ENCODE measurements around the gene TTLL4. TPM values are rescaled to one million over a fixed set of nuclear protein-coding genes. Genes with fewer than 3 reads are reported as not detected.

Gene TTLL4
- polyA plus RNA-seq, 1 experiment: 16.3 TPM

GRCh38 chr2:218718058-218718457 lies 7.4 kb downstream of the TTLL4 start:
- H3K9me3 ChIP-seq (ENCODE audit: control insufficient read depth, insufficient read depth, low read length): no peaks in the 10 kb centered on the region
- POLR2A ChIA-PET: no interaction called here
- CTCF ChIA-PET: interaction anchor here (1.4 kb wide), 1 partner anchor 130 kb away, joined by 7 read pairs; no protein-coding TSS in a partner anchor

GRCh38 chr2:218719457-218719856 lies 8.8 kb downstream of the TTLL4 start:
- ChIA-PET POLR2A (no interaction called here), CTCF (interaction anchor here (0.6 to 1.5 kb wide), 3 partner anchors 9 to 128 kb away, joined by 3 to 4 read pairs (median 3); no protein-coding TSS in a partner anchor)
- Histone ChIP-seq H3K9me3 (ENCODE audit: control insufficient read depth, insufficient read depth, low read length) (no peaks in the 10 kb centered on the region), H3K4me3 (ENCODE audit: low read depth, low read length) (no peak overlapping the region), H3K27me3 (ENCODE audit: control insufficient read depth, insufficient read depth, low read length) (no peaks in the 10 kb centered on the region), H3K27ac (ENCODE audit: low read depth, low read length) (no peak overlapping the region)
- no peak for TF ChIP-seq CTCF (IDR thresholded peaks at IDR 0.05; ENCODE audit: low read depth, low read length)
- no peak for DNase-seq (ENCODE audit: low read depth, low spot score)

More at GRCh38 chr2:218718058-218718457, 7.4 kb downstream of the TTLL4 start:
- DNase-seq (ENCODE audit: low read depth, low spot score): no peak
- H3K27me3 ChIP-seq (ENCODE audit: control insufficient read depth, insufficient read depth, low read length): no peaks in the 10 kb centered on the region
- no peak overlapping the region for H3K27ac ChIP-seq (ENCODE audit: low read depth, low read length)
- no peak overlapping the region for H3K4me3 ChIP-seq (ENCODE audit: low read depth, low read length)
- TF ChIP-seq CTCF (IDR thresholded peaks at IDR 0.05; ENCODE audit: low read depth, low read length): no peak

- no peaks in the 10 kb centered on the region for H3K9me3 ChIP-seq (ENCODE audit: control insufficient read depth, insufficient read depth, low read length)
- DNase-seq (ENCODE audit: low read depth, low spot score): no peak
- TF ChIP-seq CTCF (IDR thresholded peaks at IDR 0.05; ENCODE audit: low read depth, low read length): no peak
- POLR2A ChIA-PET: no interaction called here
- CTCF ChIA-PET: interaction anchor here (0.9 to 2.8 kb wide), 3 partner anchors 10 to 127 kb away, joined by 3 to 16 read pairs (median 4); no protein-coding TSS in a partner anchor
- no peaks in the 10 kb centered on the region for H3K27me3 ChIP-seq (ENCODE audit: control insufficient read depth, insufficient read depth, low read length)
- H3K4me3 ChIP-seq (ENCODE audit: low read depth, low read length): no peak overlapping the region
- no peak overlapping the region for H3K27ac ChIP-seq (ENCODE audit: low read depth, low read length)
Observed at GRCh38 chr2:218720048-218721041, 9.7 kb downstream of the TTLL4 start.

GRCh38 chr2:218721488-218721887 lies 10.9 kb downstream of the TTLL4 start:
- POLR2A ChIA-PET: no interaction called here
- peaks cover 6% of the 10 kb centered on the region for H3K9me3 ChIP-seq (ENCODE audit: control insufficient read depth, insufficient read depth, low read length)
- no peak for TF ChIP-seq CTCF (IDR thresholded peaks at IDR 0.05; ENCODE audit: low read depth, low read length)
- H3K27me3 ChIP-seq (ENCODE audit: control insufficient read depth, insufficient read depth, low read length): no peaks in the 10 kb centered on the region
- H3K4me3 ChIP-seq (ENCODE audit: low read depth, low read length): no peak overlapping the region
- no peak for DNase-seq (ENCODE audit: low read depth, low spot score)
- CTCF ChIA-PET: interaction anchor here (2.2 to 2.8 kb wide), 2 partner anchors 11 to 126 kb away, joined by 11 to 16 read pairs; no protein-coding TSS in a partner anchor
- H3K27ac ChIP-seq (ENCODE audit: low read depth, low read length): no peak overlapping the region

- Histone ChIP-seq H3K4me3 (ENCODE audit: low read depth, low read length) (no peak overlapping the region), H3K9me3 (ENCODE audit: control insufficient read depth, insufficient read depth, low read length) (peaks cover 11% of the 10 kb centered on the region), H3K27ac (ENCODE audit: low read depth, low read length) (no peak overlapping the region), H3K27me3 (ENCODE audit: control insufficient read depth, insufficient read depth, low read length) (no peaks in the 10 kb centered on the region)
- DNase-seq (ENCODE audit: low read depth, low spot score): no peak
- ChIA-PET CTCF (interaction anchor here (1.2 to 2.8 kb wide), 3 partner anchors 12 to 308 kb away, joined by 3 to 16 read pairs (median 11); no protein-coding TSS in a partner anchor), POLR2A (no interaction called here)
- TF ChIP-seq CTCF (IDR thresholded peaks at IDR 0.05; ENCODE audit: low read depth, low read length): no peak
Observed at GRCh38 chr2:218721934-218722333, 11.3 kb downstream of the TTLL4 start.
